Measurements from ENCODE around the gene MBD2. TPM values are rescaled to one million over a fixed set of nuclear protein-coding genes. Genes with fewer than 3 reads are reported as not detected.

MBD2 gene
- total and polyA plus RNA-seq, 4 donors: 9.2 to 16.2 (median 11.4) TPM

DNA sequence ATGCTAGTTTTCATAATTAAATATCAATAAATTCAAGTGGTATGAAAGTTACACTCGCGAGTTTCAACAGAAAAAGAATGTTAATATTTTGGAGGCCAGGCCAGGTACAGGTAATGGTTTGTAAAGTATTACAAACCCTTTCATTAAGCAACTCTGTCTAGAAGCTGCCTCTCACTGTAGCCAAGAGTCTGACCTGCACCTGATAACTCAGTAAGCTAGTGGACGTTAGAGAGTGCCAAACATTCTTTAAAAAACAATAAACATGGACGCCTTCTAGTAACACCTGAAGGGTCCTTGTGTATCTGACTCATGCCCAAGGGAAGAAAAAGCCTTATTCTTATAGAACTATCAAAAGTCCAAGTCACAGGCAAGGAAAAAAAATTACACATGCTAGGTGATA is 70.2 kb downstream of the MBD2 start:
- Histone ChIP-seq H3K27ac (ENCODE audit: low read depth in 1 of 2, low read length in 2 of 2) (no peak overlapping the region), H3K9ac (ENCODE audit: low read depth in 1 of 2, low read length in 2 of 2) (no peak overlapping the region), H3K9me3 (ENCODE audit: control insufficient read depth in 4 of 4, low read length in 3 of 4) (no peaks in the 10 kb centered on the region), H3K4me1 (ENCODE audit: control insufficient read depth in 4 of 4, insufficient read depth in 4 of 4, low read length in 3 of 4) (no peaks in the 10 kb centered on the region), H3K27me3 (ENCODE audit: control insufficient read depth in 4 of 4, insufficient read depth in 4 of 4, low read length in 3 of 4) (no peaks in the 10 kb centered on the region), H3K36me3 (ENCODE audit: control insufficient read depth in 4 of 4, insufficient read depth in 3 of 4, low read depth in 1 of 4, low read length in 3 of 4) (peaks cover 0 to 39% (median 21%) of the 10 kb centered on the region in 4 donors), H3K4me3 (ENCODE audit: low read depth in 1 of 3, low read length in 3 of 3) (no peak overlapping the region)
- DNase-seq (ENCODE audit: low spot score): no peak
- WGBS: 82% methylated on average over 4 of the region's 4 CpGs
- TF ChIP-seq YY1 (IDR thresholded peaks at IDR 0.05): no peak
- no peak for TF ChIP-seq JUND (IDR thresholded peaks at IDR 0.05)
- no peak for TF ChIP-seq REST (IDR thresholded peaks at IDR 0.05)
- TF ChIP-seq NR2F2 (IDR thresholded peaks at IDR 0.05): no peak
- no peak for TF ChIP-seq FOXA1 (IDR thresholded peaks at IDR 0.05)
- TF ChIP-seq RXRA (IDR thresholded peaks at IDR 0.05): no peak
- TF ChIP-seq FOXA2 (IDR thresholded peaks at IDR 0.05): no peak
- TF ChIP-seq, protein P1, sequence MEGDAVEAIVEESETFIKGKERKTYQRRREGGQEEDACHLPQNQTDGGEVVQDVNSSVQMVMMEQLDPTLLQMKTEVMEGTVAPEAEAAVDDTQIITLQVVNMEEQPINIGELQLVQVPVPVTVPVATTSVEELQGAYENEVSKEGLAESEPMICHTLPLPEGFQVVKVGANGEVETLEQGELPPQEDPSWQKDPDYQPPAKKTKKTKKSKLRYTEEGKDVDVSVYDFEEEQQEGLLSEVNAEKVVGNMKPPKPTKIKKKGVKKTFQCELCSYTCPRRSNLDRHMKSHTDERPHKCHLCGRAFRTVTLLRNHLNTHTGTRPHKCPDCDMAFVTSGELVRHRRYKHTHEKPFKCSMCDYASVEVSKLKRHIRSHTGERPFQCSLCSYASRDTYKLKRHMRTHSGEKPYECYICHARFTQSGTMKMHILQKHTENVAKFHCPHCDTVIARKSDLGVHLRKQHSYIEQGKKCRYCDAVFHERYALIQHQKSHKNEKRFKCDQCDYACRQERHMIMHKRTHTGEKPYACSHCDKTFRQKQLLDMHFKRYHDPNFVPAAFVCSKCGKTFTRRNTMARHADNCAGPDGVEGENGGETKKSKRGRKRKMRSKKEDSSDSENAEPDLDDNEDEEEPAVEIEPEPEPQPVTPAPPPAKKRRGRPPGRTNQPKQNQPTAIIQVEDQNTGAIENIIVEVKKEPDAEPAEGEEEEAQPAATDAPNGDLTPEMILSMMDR (IDR thresholded peaks at IDR 0.05; ENCODE audit: low read depth, low read length, missing input control): no peak

DNA sequence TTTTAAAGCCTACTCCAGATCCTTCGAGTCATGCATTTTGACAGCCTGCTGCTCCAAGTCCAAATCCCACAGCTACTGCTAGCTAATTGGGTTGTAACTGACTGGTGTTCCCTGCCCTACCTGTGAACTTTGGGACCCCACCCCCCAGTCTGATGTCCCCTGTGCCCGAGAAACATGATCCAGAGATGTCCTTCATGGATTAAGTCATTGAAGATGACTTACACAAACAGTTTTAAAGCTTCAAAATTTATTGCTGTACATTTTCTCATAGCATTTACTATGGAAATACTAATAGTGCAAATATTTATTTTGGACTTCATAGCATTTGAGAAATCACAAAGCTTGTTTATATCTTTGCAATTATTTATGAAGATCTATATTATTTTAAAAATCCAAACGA is 73.1 kb downstream of the MBD2 start:
- TF ChIP-seq GABPA (IDR thresholded peaks at IDR 0.05 in 1 of 2, conservative IDR thresholded peaks at IDR 0.05 in 1 of 2): no peak
- TF ChIP-seq MAX (IDR thresholded peaks at IDR 0.05): no peak
- TF ChIP-seq HNF4G (IDR thresholded peaks at IDR 0.05): no peak
- no peak for TF ChIP-seq HNF4A (conservative IDR thresholded peaks at IDR 0.05)
- TF ChIP-seq SP1 (IDR thresholded peaks at IDR 0.05): no peak
- no peak for TF ChIP-seq FOXA1 (IDR thresholded peaks at IDR 0.05)
- no peak for TF ChIP-seq EGR1 (IDR thresholded peaks at IDR 0.05; ENCODE audit: low read depth in 2 of 2)
- no peak for TF ChIP-seq RXRA (IDR thresholded peaks at IDR 0.05)
- TF ChIP-seq ZBTB33 (IDR thresholded peaks at IDR 0.05): no peak
- TF ChIP-seq, protein P1 (IDR thresholded peaks at IDR 0.05; ENCODE audit: low read depth, low read length, missing input control): no peak
- no peak for TF ChIP-seq TAF1 (conservative IDR thresholded peaks at IDR 0.05)
- no peak for TF ChIP-seq YY1 (IDR thresholded peaks at IDR 0.05)
- no peak for TF ChIP-seq FOXA2 (IDR thresholded peaks at IDR 0.05)
- no peak for TF ChIP-seq RAD21 (IDR thresholded peaks at IDR 0.05)
- TF ChIP-seq ATF3 (IDR thresholded peaks at IDR 0.05): no peak
- TF ChIP-seq REST (IDR thresholded peaks at IDR 0.05): no peak
- no peak for TF ChIP-seq NR2F2 (IDR thresholded peaks at IDR 0.05)
- TF ChIP-seq JUND (IDR thresholded peaks at IDR 0.05): no peak
- Histone ChIP-seq H3K4me1 (ENCODE audit: control insufficient read depth in 4 of 4, insufficient read depth in 4 of 4, low read length in 3 of 4) (no peaks in the 10 kb centered on the region), H3K27me3 (ENCODE audit: control insufficient read depth in 4 of 4, insufficient read depth in 4 of 4, low read length in 3 of 4) (no peaks in the 10 kb centered on the region), H3K9ac (ENCODE audit: low read depth in 1 of 2, low read length in 2 of 2) (no peak overlapping the region), H3K36me3 (ENCODE audit: control insufficient read depth in 4 of 4, insufficient read depth in 3 of 4, low read depth in 1 of 4, low read length in 3 of 4) (peaks cover 0 to 20% (median 9%) of the 10 kb centered on the region in 4 donors), H3K4me3 (ENCODE audit: low read depth in 1 of 3, low read length in 3 of 3) (no peak overlapping the region), H3K9me3 (ENCODE audit: control insufficient read depth in 4 of 4, low read length in 3 of 4) (no peaks in the 10 kb centered on the region), H3K27ac (ENCODE audit: low read depth in 1 of 2, low read length in 2 of 2) (no peak overlapping the region)
- DNase-seq (ENCODE audit: low spot score): no peak
- 90% methylated on average over 3 of the region's 3 CpGs for WGBS

Measured in liver (tissue), 9 donors.